Amniotic stem cell (primary cell): ENCODE results near the gene CXADR.
"Not testable (repeated sequence)": the region's sequence is repeated elsewhere in the genome, so short reads cannot be mapped to it uniquely, and the experiment has no call there.

Experiments
- DNase-seq: peaks from one replicate; lab custom pipeline; 2025; lab: John Stamatoyannopoulos, UW

CXADR gene

DNA sequence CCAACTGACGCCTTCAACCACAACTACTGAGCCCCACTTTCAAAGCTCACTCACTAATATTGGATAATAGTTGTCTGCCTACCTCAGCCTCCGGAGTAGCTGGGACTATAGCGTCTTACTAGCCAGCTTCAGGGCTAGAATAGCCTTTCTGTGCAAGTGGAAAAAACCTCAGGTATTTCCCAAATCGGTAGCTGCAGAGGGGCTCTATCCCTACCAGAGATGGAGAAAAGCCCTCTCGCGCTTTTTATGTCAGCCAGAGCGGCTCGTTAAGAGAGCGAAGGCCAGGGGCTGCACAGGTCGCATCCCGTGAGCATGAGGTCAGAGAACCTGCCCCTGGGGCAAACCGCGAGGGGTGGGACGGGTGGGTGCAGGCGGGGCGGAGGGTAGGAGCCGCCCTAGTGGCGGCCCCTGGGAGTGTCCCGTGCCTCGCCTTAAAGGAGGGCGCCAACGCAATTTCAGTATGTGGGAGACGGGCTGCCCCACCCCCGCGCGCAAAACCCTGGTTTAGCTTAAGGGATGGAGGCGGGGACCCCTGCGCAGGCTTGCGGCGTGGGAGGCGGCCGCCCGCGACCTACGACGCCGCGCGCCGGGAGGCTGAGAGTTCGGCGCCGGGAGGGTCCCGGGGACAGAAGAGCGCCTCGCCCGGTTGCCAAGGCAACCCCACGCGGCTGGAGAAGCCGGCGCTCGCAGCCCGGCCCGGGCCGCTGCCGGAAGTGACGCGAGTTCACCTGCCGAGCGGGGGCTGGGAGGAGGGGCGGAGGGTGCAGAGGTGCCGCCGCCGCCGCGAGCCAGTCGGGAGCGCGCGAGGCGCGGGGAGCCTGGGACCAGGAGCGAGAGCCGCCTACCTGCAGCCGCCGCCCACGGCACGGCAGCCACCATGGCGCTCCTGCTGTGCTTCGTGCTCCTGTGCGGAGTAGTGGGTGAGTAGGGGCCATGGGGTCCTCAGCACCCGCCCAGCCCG, at the start of gene CXADR:
CXADR (plus strand) TSS at position 791 of the 961 bp plus-strand sequence; CDS start at position 878, 87 bp downstream.
- no peak for DNase-seq

DNA sequence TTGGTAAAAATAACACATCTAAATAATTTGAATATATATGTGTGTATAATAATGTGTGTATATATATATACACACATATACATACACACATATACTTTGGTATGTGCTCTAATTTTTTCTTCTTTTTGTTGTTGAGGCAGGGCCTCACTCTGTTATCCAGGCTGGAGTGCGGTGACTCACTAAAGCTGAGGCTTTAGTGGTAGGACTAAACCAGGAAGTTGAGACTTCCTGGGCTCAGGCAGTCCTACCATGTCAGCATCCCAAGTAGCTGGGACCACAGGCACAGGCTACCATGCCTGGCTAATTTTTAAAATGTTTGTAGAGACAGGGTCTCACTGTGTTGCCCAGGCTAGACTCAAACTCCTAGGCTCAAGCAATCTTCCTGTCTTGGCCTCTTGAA, 46.7 kb upstream of the CXADR start:
- no peak for DNase-seq

GRCh38 chr21:17467392-17467791, 45.5 kb upstream of the CXADR start:
- DNase-seq = no peak

GRCh38 chr21:17467829-17468228, 45.0 kb upstream of the CXADR start:
- DNase-seq = no peak

- DNase-seq = no peak
These were observed 44.1 kb upstream of the CXADR start for GRCh38 chr21:17468698-17469097.

- DNase-seq = no peak
These were observed 43.1 kb upstream of the CXADR start for GRCh38 chr21:17469727-17470126.

DNA sequence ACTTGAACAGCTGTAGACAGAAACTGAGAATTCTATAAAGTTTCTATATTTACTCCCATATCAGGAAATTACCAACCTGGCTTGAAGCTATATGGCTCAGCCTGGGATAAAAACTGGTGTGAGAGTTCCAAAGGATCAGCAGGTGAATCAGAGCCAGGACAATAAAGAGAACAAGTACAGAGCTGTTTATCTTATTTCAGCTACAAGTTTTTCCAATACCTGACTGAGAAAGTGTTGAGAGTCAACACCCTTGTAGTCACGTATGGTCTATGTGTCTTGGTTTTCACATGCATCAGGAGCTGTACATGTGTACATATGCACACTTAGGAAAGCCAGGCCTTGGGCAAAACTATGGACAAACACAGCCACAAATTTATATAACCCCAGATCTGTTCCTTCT, 40.7 kb upstream of the CXADR start:
- no peak for DNase-seq

DNA sequence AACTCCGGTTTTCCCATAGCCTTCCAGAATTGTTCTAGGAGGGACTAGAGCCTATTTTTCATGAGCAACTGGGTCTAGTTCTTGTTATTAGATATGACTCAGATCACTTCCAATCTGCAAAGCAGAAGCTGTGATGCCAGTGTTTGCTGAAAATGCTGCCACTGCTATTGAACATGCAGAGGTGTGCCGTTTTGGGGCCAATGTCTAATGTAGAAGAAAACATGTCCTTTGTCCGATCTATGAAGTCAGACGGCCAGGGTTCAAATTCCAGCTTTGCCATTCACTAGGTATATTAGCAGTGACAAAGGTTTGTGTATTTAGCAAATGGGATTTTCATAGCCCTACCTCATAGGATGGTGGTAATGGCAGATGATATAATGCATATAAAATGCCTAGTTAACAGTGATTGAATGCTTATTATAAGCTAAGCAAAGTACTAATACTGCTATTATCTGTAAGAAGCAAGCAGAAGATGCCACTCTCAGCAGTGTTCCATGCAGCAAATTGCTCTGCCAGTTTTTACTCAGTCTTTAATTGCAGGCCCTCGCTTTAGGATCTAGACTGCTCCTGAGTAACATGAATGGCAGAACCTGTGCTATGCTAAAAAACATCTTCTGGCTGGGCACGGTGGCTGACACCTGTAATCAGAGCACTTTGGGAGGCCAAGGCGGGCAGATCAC, 40.1 kb upstream of the CXADR start:
- DNase-seq = no peak

DNA sequence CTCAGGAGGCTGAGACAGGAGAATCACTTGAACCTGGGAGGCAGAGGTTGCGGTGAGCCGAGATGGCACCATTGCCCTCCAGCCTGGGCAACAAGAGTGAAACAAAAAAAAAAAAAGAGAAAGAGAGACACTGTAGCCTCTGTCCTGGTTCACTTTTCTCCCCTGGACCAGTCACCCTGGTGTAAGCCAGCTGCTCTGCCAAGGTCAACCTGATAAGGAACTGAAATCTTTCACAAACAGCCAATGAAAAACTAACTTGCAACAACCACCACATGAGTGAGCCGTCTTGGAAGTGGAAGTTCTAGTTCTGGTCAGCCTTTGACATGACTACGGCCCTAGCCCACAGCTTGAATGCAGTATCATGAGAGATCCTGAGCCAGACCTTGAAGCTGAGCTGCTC, 36.8 kb upstream of the CXADR start:
- no peak for DNase-seq

- not testable (repeated sequence) for DNase-seq
These were observed 34.7 kb upstream of the CXADR start for GRCh38 chr21:17478156-17478555.

DNA sequence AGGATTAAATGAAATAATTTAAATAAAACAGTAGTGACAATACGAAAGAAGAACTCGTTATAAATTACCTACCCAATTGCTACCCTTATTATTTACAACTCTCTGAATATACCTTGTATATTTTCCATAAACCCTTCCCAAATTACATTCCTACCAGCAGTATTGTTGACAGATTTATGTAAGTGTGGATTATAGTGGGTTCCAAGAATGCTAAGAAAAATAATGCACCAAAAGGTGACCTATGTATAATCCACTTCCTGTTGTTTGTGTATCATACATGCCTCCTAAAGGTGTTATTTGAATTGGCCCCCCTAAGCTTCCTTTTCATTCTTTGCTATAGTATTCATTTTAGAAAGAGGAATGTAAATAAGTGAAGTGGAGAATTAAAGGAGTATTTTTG, 33.2 kb upstream of the CXADR start:
- no peak for DNase-seq

DNA sequence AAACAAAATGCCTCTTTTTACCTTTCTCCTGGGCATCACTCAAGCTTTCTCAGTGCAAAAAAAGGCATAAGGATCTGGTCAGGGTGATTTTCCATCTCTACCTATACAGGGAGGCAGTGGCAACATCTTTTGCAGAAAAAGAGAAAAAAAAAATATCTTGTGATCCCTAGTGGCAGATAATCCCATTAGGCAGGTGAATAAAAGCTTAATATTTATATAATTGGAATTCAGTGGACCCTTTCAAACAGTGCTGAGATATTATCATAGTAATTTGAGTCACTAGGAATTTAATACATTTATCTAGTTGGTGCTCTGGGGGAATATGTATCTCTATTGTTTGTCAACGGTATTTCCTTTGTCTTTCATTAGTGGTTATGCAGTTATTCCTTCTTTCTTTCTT, 29.9 kb upstream of the CXADR start:
- no peak for DNase-seq

- no peak for DNase-seq
These were observed 24.2 kb upstream of the CXADR start for GRCh38 chr21:17488620-17489019.

DNA sequence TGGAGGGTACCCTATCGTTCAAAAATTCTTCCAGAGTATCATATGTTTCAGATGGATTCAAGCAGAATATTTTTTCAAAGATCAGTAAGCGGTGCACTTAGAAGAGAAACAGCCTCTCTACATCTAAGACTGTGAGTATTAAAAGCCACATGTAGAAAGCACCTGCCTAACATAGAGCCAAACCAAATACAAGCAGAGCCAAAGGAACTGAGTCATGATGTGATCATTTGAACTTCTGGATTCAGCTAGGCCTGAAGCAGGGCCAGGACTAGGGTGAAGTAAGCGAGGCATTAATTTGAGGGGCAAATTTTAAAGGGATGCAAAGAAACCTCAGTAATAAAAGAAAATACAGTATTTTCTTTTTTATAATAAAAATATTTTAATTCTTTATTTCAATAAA, 23.3 kb upstream of the CXADR start:
- not testable (repeated sequence) for DNase-seq

GRCh38 chr21:17491716-17492414, 21.0 kb upstream of the CXADR start:
- DNase-seq = peak; percentile 81

GRCh38 chr21:17492415-17493168, 20.3 kb upstream of the CXADR start:
- DNase-seq = no peak

GRCh38 chr21:17494051-17494450, 18.8 kb upstream of the CXADR start:
- no peak for DNase-seq

DNA sequence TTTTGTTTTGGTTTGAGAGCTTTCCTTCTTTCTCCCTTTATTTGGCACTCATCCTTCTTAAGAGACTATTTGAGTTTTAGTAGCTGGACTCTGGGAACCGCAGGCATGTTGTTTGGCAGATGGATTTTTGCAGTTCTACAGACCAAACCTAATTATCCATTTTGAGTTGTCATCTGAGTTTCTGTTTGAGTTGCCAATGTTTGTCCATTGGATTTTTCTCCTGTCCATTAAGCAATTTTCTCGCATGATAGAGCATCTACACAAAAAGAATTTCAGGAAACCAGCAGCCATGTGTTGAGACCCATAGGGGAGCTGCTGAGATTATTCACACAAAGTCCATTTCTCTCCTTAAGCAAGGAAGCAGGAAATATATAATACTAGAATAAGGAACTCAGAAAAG, 17.2 kb upstream of the CXADR start:
- no peak for DNase-seq

GRCh38 chr21:17497316-17497715, 15.5 kb upstream of the CXADR start:
- DNase-seq = no peak

- no peak for DNase-seq
These were observed 14.3 kb upstream of the CXADR start for GRCh38 chr21:17498586-17498985.

DNA sequence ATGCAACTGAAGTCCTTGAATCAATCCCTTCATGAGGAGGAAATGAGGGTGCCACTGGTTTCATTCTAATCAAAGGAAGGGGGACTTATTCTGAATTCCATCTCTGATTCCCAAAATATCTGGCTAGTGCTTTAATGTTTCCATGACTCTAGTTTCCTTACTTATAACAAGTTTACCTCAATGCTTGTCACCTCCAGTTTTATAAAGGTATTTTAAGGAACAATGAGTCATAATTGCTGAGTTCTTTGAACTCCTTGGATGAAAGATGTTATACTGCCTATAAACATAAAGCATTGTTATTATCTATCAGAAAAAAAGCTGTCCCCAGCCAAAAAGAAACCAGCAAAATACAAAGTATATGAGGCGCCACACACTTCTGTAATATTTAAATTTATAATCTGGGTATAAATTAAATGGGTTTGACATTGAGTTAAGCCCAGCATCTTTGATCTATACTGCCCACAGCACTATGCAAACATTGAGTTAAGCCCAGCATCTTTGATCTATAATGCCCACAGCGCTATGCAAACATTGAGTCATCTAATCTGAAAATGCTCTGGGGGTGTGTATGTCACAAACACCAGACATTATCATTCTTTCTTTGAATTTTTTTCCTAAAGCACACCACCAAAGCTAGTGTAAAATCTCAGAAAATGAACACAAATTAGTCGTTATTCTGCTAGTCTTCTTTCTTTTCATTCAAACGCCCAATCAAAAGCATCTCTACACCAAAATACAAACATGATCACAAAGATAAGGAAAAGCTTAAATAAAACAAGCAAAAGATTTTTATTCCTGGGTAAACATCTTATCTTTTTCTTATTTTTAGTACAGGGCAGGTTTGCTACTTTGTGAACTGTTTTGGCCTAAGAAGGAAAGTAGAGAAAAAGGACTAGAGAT, 11.5 kb upstream of the CXADR start:
- DNase-seq = no peak
